ENCODE data around the gene EDN2. TPM values are rescaled to one million over a fixed set of nuclear protein-coding genes. Genes with fewer than 3 reads are reported as not detected.

Gene EDN2
- total and polyA plus RNA-seq, 2 of the 8 experiments (the other 6 are each of a cell fraction or from before 2014, with no cell fraction given), result 0.32 to 0.39 TPM

- TF ChIP-seq CHD7 (IDR thresholded peaks at IDR 0.05; ENCODE audit: insufficient replicate concordance, low read length), result no peak
- no peak for TF ChIP-seq EP300 (IDR thresholded peaks at IDR 0.05; ENCODE audit: borderline replicate concordance in 1 of 2, low read depth in 2 of 2, low read length in 2 of 2)
Observed at GRCh38 chr1:41433501-41433900, 51.0 kb downstream of the EDN2 start (continued).
